ENCODE measurements around the gene ENHO.
A peak's percentile ranks its signal among the peaks of the same experiment; 100 is the strongest.

ENHO gene

DNA sequence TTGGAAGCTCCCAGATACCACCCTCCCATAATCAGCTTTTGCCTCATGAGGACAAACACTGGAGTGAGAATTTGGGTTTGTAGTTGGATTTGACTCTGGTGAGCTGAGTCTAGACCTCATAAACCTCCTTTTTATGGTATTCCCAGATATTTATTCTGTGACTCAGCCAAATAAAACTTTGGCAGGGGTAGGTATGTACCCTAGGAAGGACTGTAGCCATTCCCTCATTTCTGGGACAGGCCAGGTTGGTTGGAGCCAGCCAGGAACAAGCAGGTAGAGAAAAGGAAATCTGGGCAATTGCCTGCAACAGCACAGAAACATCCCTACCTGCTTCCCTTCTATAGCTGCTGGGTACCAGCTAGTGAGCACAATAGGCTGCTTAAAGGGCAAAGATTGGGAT, 19.4 kb downstream of the ENHO start:
- TF ChIP-seq, protein P1, sequence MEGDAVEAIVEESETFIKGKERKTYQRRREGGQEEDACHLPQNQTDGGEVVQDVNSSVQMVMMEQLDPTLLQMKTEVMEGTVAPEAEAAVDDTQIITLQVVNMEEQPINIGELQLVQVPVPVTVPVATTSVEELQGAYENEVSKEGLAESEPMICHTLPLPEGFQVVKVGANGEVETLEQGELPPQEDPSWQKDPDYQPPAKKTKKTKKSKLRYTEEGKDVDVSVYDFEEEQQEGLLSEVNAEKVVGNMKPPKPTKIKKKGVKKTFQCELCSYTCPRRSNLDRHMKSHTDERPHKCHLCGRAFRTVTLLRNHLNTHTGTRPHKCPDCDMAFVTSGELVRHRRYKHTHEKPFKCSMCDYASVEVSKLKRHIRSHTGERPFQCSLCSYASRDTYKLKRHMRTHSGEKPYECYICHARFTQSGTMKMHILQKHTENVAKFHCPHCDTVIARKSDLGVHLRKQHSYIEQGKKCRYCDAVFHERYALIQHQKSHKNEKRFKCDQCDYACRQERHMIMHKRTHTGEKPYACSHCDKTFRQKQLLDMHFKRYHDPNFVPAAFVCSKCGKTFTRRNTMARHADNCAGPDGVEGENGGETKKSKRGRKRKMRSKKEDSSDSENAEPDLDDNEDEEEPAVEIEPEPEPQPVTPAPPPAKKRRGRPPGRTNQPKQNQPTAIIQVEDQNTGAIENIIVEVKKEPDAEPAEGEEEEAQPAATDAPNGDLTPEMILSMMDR (IDR thresholded peaks at IDR 0.05; ENCODE audit: extremely low read depth, missing control alignments) = no peak
- no peak for DNase-seq (ENCODE audit: low spot score)

DNA sequence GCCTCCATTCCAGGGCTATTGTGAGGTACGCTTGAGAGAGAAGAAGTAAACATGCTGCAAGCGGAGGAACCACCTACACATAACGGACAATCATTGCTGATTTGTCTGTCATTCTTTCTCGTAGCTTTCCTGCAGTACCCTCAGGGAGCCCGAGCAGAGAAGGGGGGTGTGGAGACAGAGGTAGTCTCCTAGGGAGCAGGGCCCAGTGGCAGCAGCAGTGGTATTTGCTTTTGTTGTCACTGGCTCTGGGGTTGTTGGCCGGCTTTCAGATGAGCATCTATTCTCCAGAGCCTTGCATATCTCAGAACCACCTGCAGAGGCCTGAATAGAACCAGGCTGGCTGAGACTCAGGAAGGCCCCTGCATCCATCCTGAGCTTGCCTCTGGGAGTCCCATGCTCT, 19.9 kb downstream of the ENHO start:
- TF ChIP-seq, protein P1 (IDR thresholded peaks at IDR 0.05; ENCODE audit: extremely low read depth, missing control alignments) = no peak
- DNase-seq (ENCODE audit: low spot score) = no peak

DNA sequence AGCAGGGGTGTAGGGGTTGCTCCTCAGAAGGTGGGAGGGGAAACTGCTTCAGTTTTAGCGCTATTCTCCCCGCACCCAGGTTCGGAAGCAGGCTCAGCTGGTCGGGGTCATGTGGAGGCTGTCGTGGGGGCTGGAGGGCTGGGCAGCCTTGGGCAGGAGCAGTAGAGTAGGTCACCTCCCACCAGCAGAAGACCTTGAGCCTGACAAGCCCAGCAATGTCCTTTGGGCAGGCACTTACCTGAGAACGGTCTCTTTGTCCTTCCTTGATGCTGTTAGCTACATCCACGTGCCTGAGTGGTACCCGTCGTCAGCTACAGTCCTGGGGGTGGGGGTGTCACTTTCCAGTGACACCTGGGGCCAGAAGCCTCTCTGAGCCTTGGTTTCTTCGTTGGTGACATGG, 20.3 kb downstream of the ENHO start:
- TF ChIP-seq, protein P1 (IDR thresholded peaks at IDR 0.05; ENCODE audit: extremely low read depth, missing control alignments) = no peak
- no peak for DNase-seq (ENCODE audit: low spot score)

DNA sequence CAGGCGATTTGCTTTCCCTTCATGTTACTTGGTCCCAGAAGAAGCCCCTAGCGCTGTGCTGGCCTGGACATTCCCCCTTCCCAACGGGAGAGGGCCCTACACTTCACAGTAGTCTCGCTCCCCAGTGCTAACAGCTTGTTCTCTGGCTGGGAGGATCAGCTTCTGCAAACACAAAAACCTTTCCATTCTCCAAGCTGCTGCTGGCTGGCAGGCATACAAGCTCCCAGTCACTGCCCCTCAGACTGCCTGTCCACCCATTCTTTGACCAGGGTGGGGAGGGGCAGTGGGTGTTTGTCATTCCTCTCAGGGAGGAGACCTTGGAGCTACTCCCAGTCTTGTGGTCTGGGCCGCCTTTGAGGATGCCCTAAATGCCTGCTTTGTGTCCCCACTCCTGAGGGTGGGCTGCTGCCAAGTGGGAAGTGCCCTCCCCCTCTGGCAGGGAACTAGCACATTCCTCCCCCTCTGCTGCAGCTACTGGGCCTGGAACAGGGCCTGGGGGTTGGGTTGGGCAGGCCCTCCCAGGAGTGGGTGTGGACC, 20.8 kb downstream of the ENHO start:
- TF ChIP-seq, protein P1 (IDR thresholded peaks at IDR 0.05; ENCODE audit: extremely low read depth, missing control alignments) = no peak
- DNase-seq (ENCODE audit: low spot score) = no peak

DNA sequence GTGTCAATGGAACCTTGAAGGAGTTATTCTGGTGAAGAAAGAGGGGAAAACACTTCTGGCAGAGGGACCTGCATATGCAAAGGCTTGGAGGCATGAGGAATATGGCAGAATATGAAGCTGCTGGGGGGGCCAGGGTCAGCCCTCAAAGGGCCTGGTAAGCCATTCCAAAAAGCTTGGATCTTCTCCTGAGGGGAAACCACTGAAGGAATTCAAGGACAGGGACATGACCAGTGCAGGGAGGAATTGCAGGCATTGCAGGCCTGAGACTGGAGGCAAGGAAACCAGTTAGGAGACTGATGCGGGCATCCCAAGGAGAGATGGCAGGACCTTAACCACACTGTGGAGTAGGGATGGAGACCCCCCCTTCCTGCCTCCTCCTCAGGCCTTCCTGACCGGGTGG, 21.4 kb downstream of the ENHO start:
- TF ChIP-seq, protein P1 (IDR thresholded peaks at IDR 0.05; ENCODE audit: extremely low read depth, missing control alignments) = no peak

DNA sequence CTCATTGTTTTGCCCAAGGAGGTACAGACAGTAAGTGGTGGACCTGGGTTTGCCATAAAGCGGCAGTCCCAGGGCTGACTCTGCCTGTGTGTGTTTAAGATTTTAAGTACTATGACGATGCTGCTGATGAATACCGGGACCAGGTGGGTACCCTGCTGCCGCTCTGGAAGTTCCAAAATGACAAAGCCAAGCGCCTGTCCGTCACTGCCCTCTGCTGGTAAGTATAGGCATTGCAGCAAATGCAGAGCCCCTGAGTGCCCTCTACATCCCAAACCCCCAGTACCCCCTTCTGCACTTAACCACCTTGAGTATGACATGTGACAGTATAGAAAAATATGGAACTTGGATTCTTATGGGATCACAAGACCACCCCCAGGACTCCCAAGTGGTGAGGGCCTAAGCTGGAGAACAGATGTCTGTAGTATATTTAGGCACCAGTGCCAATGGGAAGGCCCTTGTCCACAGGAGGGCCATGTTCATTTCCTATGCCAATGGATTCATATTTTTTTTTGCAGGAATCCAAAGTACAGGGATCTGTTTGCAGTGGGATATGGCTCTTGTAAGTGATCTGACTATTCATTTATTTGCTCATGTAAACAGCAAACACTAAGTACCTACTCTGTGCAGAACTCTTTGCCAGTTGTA, 22.0 kb downstream of the ENHO start:
- TF ChIP-seq, protein P1 (IDR thresholded peaks at IDR 0.05; ENCODE audit: extremely low read depth, missing control alignments) = peak; percentile 85
- DNase-seq (ENCODE audit: low spot score) = peak; percentile 72

More for the DNA sequence above, 21.4 kb downstream of the ENHO start:
- no peak for DNase-seq (ENCODE audit: low spot score)

DNA sequence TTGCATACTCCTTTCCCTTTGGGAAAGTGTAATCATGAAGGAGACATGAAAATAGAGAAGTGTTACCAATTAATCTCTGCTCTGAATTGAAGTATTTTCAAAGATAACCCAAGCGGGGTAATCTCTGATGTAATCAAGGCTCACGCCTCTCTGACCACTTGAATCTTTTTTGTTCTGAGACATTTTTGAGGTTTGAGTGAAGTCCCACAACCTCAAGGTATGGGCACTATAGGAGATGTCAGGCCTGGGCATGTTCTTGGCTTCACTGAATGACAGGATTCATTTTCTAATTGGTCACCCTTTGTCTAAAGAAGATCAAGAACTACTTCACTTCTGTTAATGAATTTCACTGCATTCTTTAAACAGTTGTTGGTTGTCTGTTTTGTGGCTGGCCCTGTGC, 23.7 kb downstream of the ENHO start:
- no peak for DNase-seq (ENCODE audit: low spot score)
- TF ChIP-seq, protein P1 (IDR thresholded peaks at IDR 0.05; ENCODE audit: extremely low read depth, missing control alignments) = no peak

Measured in GM20000 (cell line).